ENCODE results near the gene LDAF1. TPM values are rescaled to one million over a fixed set of nuclear protein-coding genes. Genes with fewer than 3 reads are reported as not detected.

LDAF1 gene
- polyA plus RNA-seq, 4 donors, result 22.8 to 25.9 (median 25.3) TPM

Other genes starting within 250 kb of the LDAF1 start
- gene DNAH3, start 7.8 kb upstream of the LDAF1 start, polyA plus RNA-seq (ENCODE audit: insufficient read length in 4 of 4), result under 1 TPM; 0.16 to 0.69 (median 0.43) TPM
- gene ZP2, start 52.9 kb downstream of the LDAF1 start, polyA plus RNA-seq (ENCODE audit: insufficient read length in 4 of 4), result under 1 TPM; 0.10 to 0.31 (median 0.12) TPM
- gene ANKS4B, start 75.0 kb downstream of the LDAF1 start, polyA plus RNA-seq (ENCODE audit: insufficient read length in 4 of 4), result 1 to 10 TPM; 3.2 to 6.0 (median 4.7) TPM
- 1 to 10 TPM; 8.0 to 9.9 (median 8.9) TPM for gene CRYM, start 119.6 kb downstream of the LDAF1 start, polyA plus RNA-seq (ENCODE audit: insufficient read length in 4 of 4)

Data from left renal cortex interstitium (tissue), 4 donors.